HepG2 (cell line): ENCODE results near the gene PIM1. TPM values are rescaled to one million over a fixed set of nuclear protein-coding genes. Genes with fewer than 3 reads are reported as not detected.

Experiments used
- BRCA1 ChIP-seq: sonication (generic); formaldehyde crosslinking; IDR thresholded peaks from 2 replicates; pipeline ENCODE4 v1.4.0; 2020; ENCODE audit warnings: missing genetic modification reagents
- CBX2 ChIP-seq, 2 experiments: fragments of 200-600 bp in 1 of 2; sonication (generic); formaldehyde crosslinking in 1 of 2; IDR thresholded peaks; 2 replicates each; pipeline versions ENCODE4 v1.7.0 to v1.8.1; 2018 to 2022; ENCODE audit warnings: low read depth in 2 of 2, low read length in 1 of 2, mild to moderate bottlenecking in 1 of 2, missing genetic modification reagents in 1 of 2
- DPF2 ChIP-seq: sonication (generic); formaldehyde crosslinking; IDR thresholded peaks from 2 replicates; pipeline ENCODE4 v1.4.0; 2020; ENCODE audit warnings: mild to moderate bottlenecking, low read depth, missing genetic modification reagents, borderline replicate concordance
- PHF20 ChIP-seq: sonication (generic); formaldehyde crosslinking; IDR thresholded peaks from 2 replicates; pipeline ENCODE4 v1.5.0; 2020; ENCODE audit warnings: mild to moderate bottlenecking, missing genetic modification reagents
- RXRA ChIP-seq: sonication (generic); formaldehyde crosslinking; IDR thresholded peaks from 2 replicates; pipeline ENCODE4 v1.5.1; 2020; ENCODE audit warnings: missing genetic modification reagents
- RXRB ChIP-seq: IDR thresholded peaks from 2 replicates; pipeline ENCODE4 v1.6.1; 2016; ENCODE audit warnings: borderline replicate concordance, missing genetic modification reagents, missing compliant biosample characterization
- WIZ ChIP-seq: sonication (generic); formaldehyde crosslinking; IDR thresholded peaks from 2 replicates; pipeline ENCODE4 v1.5.1; 2020; ENCODE audit warnings: mild to moderate bottlenecking, missing genetic modification reagents
- ZBTB7B ChIP-seq: sonication (generic); formaldehyde crosslinking; IDR thresholded peaks from 2 replicates; pipeline ENCODE4 v1.4.0; 2020; ENCODE audit warnings: missing genetic modification reagents
- ZFP36L1 ChIP-seq: sonication (generic); formaldehyde crosslinking; IDR thresholded peaks from 2 replicates; pipeline ENCODE4 v1.8.0; 2022; ENCODE audit warnings: mild to moderate bottlenecking, missing genetic modification reagents, moderate library complexity
- ZFYVE20 ChIP-seq: sonication (generic); formaldehyde crosslinking; IDR thresholded peaks from 2 replicates; pipeline ENCODE4 v1.8.0; 2023; ENCODE audit warnings: low read depth, mild to moderate bottlenecking, moderate library complexity, missing genetic modification reagents, borderline replicate concordance
- ZNF746 ChIP-seq: sonication (generic); formaldehyde crosslinking; IDR thresholded peaks from 2 replicates; pipeline ENCODE4 v1.8.0; 2022; ENCODE audit warnings: mild to moderate bottlenecking, missing genetic modification reagents
- polyA plus RNA-seq, 8 experiments: library from polyadenylated mRNA; depleted of rRNA in 3 of 8; stranded (reverse) in 7 of 8; unstranded in 1 of 8; fragments of >200 nt; fragmentation: Illumina TruSeq in 4 of 8; extraction: Trizol in 4 of 8; gene quantifications; 2 replicates each; pipeline versions ENCODE4 v1.2.1 to v1.2.3, GENCODE V29; 2011 to 2016; ENCODE audit warnings: low read depth in 4 of 8, missing spikeins in 1 of 8, mixed read lengths in 1 of 8; ENCODE audit not compliant: insufficient read depth in 1 of 8
- total RNA-seq, 5 experiments: library from RNA; depleted of rRNA; stranded (reverse); fragments of >200 nt; fragmentation: Illumina TruSeq; extraction: Trizol; gene quantifications; 2 replicates each; pipeline ENCODE4 v1.2.3, GENCODE V29; 2016; ENCODE audit warnings: low read depth in 1 of 5
- TF ChIP-seq, protein P1 (sequence below): sonication (generic); formaldehyde crosslinking; IDR thresholded peaks from 2 replicates; pipeline ENCODE4 v1.4.0; 2020; ENCODE audit warnings: mild to moderate bottlenecking, missing genetic modification reagents
- TF ChIP-seq, protein P2 (sequence below): sonication (generic); formaldehyde crosslinking; IDR thresholded peaks from 2 replicates; pipeline ENCODE4 v1.5.0; 2020; ENCODE audit warnings: missing genetic modification reagents
- TF ChIP-seq, protein P3 (sequence below): sonication (generic); formaldehyde crosslinking; IDR thresholded peaks from 2 replicates; pipeline ENCODE4 v1.8.0; 2022; ENCODE audit warnings: missing genetic modification reagents, mild to moderate bottlenecking, borderline replicate concordance

Gene PIM1
- total and polyA plus RNA-seq, 2 of the 13 experiments (the other 11 are each of a cell fraction or from before 2014, with no cell fraction given), result 29.4 to 117 TPM

GRCh38 chr6:37131104-37131959 lies 38.6 kb upstream of the PIM1 start (continued):
- TF ChIP-seq, protein P1, sequence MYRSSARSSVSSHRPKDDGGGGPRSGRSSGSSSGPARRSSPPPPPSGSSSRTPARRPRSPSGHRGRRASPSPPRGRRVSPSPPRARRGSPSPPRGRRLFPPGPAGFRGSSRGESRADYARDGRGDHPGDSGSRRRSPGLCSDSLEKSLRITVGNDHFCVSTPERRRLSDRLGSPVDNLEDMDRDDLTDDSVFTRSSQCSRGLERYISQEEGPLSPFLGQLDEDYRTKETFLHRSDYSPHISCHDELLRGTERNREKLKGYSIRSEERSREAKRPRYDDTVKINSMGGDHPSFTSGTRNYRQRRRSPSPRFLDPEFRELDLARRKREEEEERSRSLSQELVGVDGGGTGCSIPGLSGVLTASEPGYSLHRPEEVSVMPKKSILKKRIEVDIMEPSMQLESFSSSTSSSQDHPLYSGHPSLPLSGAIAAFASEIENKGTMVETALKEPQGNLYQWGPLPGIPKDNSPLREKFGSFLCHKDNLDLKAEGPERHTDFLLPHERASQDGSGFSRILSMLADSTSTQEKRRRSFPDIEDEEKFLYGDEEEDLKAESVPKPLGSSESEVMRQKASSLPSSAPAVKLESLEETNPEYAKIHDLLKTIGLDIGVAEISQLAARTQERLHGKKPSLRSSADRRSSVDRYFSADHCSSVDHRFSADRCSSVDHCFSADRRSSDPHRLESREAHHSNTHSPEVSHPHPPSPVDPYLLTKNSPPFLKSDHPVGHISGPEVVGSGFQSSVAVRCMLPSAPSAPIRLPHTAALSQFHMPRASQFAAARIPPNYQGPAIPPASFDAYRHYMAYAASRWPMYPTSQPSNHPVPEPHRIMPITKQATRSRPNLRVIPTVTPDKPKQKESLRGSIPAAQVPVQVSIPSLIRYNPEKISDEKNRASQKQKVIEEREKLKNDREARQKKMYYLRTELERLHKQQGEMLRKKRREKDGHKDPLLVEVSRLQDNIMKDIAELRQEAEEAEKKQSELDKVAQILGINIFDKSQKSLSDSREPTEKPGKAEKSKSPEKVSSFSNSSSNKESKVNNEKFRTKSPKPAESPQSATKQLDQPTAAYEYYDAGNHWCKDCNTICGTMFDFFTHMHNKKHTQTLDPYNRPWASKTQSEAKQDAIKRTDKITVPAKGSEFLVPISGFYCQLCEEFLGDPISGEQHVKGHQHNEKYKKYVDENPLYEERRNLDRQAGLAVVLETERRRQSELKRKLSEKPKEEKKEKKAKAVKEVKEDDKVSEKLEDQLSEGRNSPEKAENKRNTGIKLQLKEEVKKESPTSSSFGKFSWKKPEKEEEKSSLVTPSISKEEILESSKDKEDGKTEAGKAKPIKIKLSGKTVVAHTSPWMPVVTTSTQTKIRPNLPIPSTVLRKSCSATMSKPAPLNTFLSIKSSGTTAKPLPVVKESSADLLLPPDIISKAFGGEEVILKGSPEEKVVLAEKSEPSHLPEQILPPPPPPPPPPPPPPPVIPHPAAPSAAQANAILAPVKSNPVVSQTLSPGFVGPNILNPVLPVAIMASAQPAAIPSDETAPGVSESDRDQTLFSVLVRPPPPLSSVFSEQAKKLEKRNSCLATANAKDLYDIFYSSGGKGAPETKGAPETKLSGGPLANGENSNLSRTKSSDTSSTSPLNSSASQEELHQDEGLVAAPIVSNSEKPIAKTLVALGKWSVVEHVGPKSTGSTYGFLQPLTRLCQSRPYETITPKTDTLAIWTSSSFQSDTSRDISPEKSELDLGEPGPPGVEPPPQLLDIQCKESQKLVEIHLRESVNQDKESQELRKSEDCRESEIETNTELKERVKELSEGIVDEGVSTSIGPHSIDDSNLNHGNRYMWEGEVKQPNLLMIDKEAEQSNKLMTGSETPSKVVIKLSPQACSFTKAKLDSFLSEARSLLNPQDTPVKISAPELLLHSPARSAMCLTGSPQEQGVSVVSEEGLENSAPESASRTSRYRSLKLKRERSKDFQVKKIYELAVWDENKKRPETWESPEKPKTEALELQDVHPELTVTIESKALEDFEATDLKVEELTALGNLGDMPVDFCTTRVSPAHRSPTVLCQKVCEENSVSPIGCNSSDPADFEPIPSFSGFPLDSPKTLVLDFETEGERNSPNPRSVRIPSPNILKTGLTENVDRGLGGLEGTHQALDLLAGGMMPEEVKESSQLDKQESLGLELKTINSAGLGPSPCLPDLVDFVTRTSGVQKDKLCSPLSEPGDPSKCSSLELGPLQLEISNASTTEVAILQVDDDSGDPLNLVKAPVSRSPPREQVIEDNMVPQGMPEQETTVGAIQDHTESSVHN (CRISPR knock-in tag), result no peak
- TF ChIP-seq RXRA (CRISPR knock-in tag), result peak; percentile 60
- TF ChIP-seq ZFYVE20 (CRISPR knock-in tag), result 0 out of 2 replicates have a peak, but pooled peaks have one; percentile 25
- TF ChIP-seq, protein P2, sequence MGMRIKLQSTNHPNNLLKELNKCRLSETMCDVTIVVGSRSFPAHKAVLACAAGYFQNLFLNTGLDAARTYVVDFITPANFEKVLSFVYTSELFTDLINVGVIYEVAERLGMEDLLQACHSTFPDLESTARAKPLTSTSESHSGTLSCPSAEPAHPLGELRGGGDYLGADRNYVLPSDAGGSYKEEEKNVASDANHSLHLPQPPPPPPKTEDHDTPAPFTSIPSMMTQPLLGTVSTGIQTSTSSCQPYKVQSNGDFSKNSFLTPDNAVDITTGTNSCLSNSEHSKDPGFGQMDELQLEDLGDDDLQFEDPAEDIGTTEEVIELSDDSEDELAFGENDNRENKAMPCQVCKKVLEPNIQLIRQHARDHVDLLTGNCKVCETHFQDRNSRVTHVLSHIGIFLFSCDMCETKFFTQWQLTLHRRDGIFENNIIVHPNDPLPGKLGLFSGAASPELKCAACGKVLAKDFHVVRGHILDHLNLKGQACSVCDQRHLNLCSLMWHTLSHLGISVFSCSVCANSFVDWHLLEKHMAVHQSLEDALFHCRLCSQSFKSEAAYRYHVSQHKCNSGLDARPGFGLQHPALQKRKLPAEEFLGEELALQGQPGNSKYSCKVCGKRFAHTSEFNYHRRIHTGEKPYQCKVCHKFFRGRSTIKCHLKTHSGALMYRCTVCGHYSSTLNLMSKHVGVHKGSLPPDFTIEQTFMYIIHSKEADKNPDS (CRISPR knock-in tag), result 0 out of 2 replicates have a peak, but pooled peaks have one; percentile 49
- TF ChIP-seq CBX2 (IDR thresholded peaks at IDR 0.05; ENCODE audit: low read depth, low read length), result no peak
- 0 out of 2 replicates have a peak, but pooled peaks have one; percentile 20 for TF ChIP-seq CBX2 (CRISPR knock-in tag; IDR thresholded peaks at IDR 0.05; ENCODE audit: low read depth)
- 0 out of 2 replicates have a peak, but pooled peaks have one; percentile 66 for TF ChIP-seq ZBTB7B (CRISPR knock-in tag)
- TF ChIP-seq RXRB (CRISPR knock-in tag), result 0 out of 2 replicates have a peak, but pooled peaks have one; percentile 13
- TF ChIP-seq DPF2, result peak; percentile 10; the same call in 1 of the 2 replicates
- no peak for TF ChIP-seq PHF20
- TF ChIP-seq, protein P3, sequence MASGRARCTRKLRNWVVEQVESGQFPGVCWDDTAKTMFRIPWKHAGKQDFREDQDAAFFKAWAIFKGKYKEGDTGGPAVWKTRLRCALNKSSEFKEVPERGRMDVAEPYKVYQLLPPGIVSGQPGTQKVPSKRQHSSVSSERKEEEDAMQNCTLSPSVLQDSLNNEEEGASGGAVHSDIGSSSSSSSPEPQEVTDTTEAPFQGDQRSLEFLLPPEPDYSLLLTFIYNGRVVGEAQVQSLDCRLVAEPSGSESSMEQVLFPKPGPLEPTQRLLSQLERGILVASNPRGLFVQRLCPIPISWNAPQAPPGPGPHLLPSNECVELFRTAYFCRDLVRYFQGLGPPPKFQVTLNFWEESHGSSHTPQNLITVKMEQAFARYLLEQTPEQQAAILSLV (CRISPR knock-in tag), result 0 out of 2 replicates have a peak, but pooled peaks have one; percentile 41
- no peak for TF ChIP-seq BRCA1 (CRISPR knock-in tag)
- TF ChIP-seq WIZ (CRISPR knock-in tag), result peak; percentile 60; the same call in 1 of the 2 replicates
- 0 out of 2 replicates have a peak, but pooled peaks have one; percentile 26 for TF ChIP-seq ZFP36L1
- TF ChIP-seq ZNF746 (CRISPR knock-in tag), result 0 out of 2 replicates have a peak, but pooled peaks have one; percentile 17
